Measurements from ENCODE around the gene UGDH. TPM values are rescaled to one million over a fixed set of nuclear protein-coding genes. Genes with fewer than 3 reads are reported as not detected.

The UGDH gene
- total and polyA plus RNA-seq, 2 of the 8 experiments (the other 6 are each of a cell fraction or from before 2014, with no cell fraction given) = 32.0 to 128 TPM

- TF ChIP-seq ATF3 (IDR thresholded peaks at IDR 0.05; ENCODE audit: insufficient read depth, low read depth, low read length) = no peak
These were observed 409 bp downstream of the UGDH start (continued) for GRCh38 chr4:39526765-39527295.

Measured in H1 (cell line).